Endothelial cell of umbilical vein (primary cell): ENCODE measurements around the gene MARCHF6. TPM values are rescaled to one million over a fixed set of nuclear protein-coding genes. Genes with fewer than 3 reads are reported as not detected.

ENCODE experiments used
- BruUV-seq: library from RNA; stranded (reverse); fragments of 400-500 nt; replicated peaks from 2 replicates; lab custom pipeline; 2021; lab: Mats Ljungman, UMichigan
- CTCF ChIA-PET: fragments of 300-600, 350-600 bp; sonication (Branson Sonifier 250); formaldehyde crosslinking; loops from one replicate; lab custom pipeline; 2021; ENCODE audit warnings: antibody characterized with exemption, inconsistent platforms; lab: Charles Lee
- POLR2A ChIA-PET: fragments of 300-600, 350-600 bp; sonication (Branson Sonifier 250); formaldehyde crosslinking; loops from one replicate; lab custom pipeline; 2021; ENCODE audit warnings: antibody characterized with exemption, inconsistent platforms; lab: Charles Lee
- DNase-seq: peaks from one replicate; pipeline ENCODE4 v3.0.0-alpha.2; 2011; ENCODE audit warnings: low read depth, low spot score
- FAIRE-seq: peaks from 2 replicates; lab custom pipeline; 2011; peaks lifted over from hg19 to GRCh38; lab: Jason Lieb, UNC
- H2AFZ ChIP-seq: 2 replicates; pipeline ENCODE4 v1.6.0; 2012; ENCODE audit warnings: low read depth, low read length, control low read depth, inconsistent platforms
- H3K27ac ChIP-seq: 2 replicates; pipeline ENCODE4 v1.5.1; 2011; ENCODE audit warnings: low read depth, mild to moderate bottlenecking, control low read depth, low read length, moderate library complexity; ENCODE audit not compliant: insufficient read depth
- H3K27me3 ChIP-seq, 2 experiments: 2 replicates each; pipeline versions ENCODE4 v1.6.0 to v1.6.1; 2011; ENCODE audit warnings: low read length in 2 of 2, mixed read lengths in 1 of 2; ENCODE audit not compliant: control insufficient read depth in 2 of 2, insufficient read depth in 2 of 2
- H3K36me3 ChIP-seq, 2 experiments: 2 replicates in 1 of 2; 3 replicates in 1 of 2; pipeline ENCODE4 v1.5.1; 2011; ENCODE audit warnings: low read length in 2 of 2, mild to moderate bottlenecking in 1 of 2, moderate library complexity in 1 of 2; ENCODE audit not compliant: control insufficient read depth in 2 of 2, insufficient read depth in 2 of 2; ENCODE audit errors: extremely low read depth in 1 of 2
- H3K4me1 ChIP-seq: 3 replicates; pipeline ENCODE4 v1.5.1; 2011; ENCODE audit warnings: mild to moderate bottlenecking, low read length; ENCODE audit not compliant: control insufficient read depth, insufficient read depth; ENCODE audit errors: extremely low read depth
- H3K4me2 ChIP-seq: 2 replicates; pipeline ENCODE4 v1.6.1; 2011; ENCODE audit warnings: low read length, control low read depth, mixed read lengths; ENCODE audit not compliant: insufficient read depth
- H3K4me3 ChIP-seq, 3 experiments: fragments of 200-600 bp in 1 of 3; sonication (generic), shearing (Covaris generic) in 1 of 3; replicated peaks in 1 of 3; 2 replicates each; pipeline ENCODE4 v1.5.1; 2011 to 2016; ENCODE audit warnings: control low read depth in 3 of 3, low read length in 3 of 3, mild to moderate bottlenecking in 2 of 3, inconsistent platforms in 1 of 3, low read depth in 1 of 3, moderate library complexity in 1 of 3; ENCODE audit not compliant: insufficient read depth in 1 of 3
- H3K79me2 ChIP-seq: 2 replicates; pipeline ENCODE4 v1.6.0; 2012; ENCODE audit warnings: low read length, inconsistent platforms; ENCODE audit not compliant: control insufficient read depth, insufficient read depth
- H3K9ac ChIP-seq: replicated peaks from 2 replicates; pipeline ENCODE3; 2011; ENCODE audit warnings: low read length, control low read depth; ENCODE audit not compliant: insufficient read depth; ENCODE audit errors: extremely low read depth
- H3K9me1 ChIP-seq: replicated peaks from 3 replicates; pipeline ENCODE4 v1.6.0; 2011; ENCODE audit warnings: mild to moderate bottlenecking, low read length; ENCODE audit not compliant: control insufficient read depth, insufficient read depth; ENCODE audit errors: extremely low read depth
- H3K9me3 ChIP-seq: replicated peaks from 2 replicates; pipeline ENCODE4 v1.5.1; 2012; ENCODE audit warnings: low read length, inconsistent platforms; ENCODE audit not compliant: control insufficient read depth, insufficient read depth
- H4K20me1 ChIP-seq: replicated peaks from 2 replicates; pipeline ENCODE3; 2011; ENCODE audit warnings: mild to moderate bottlenecking, low read length; ENCODE audit not compliant: control insufficient read depth, insufficient read depth; ENCODE audit errors: extremely low read depth
- EZH2 ChIP-seq: IDR thresholded peaks from 2 replicates; pipeline ENCODE4 v1.6.1; 2012; ENCODE audit warnings: borderline replicate concordance, low read depth, mild to moderate bottlenecking, moderate library complexity, low read length, inconsistent platforms; ENCODE audit not compliant: severe bottlenecking
- FOS ChIP-seq: IDR thresholded peaks from 2 replicates; pipeline ENCODE4 v1.6.1; 2011; ENCODE audit warnings: mild to moderate bottlenecking, low read length, moderate library complexity, borderline replicate concordance; ENCODE audit not compliant: insufficient read depth
- GATA2 ChIP-seq: IDR thresholded peaks from 2 replicates; pipeline ENCODE4 v1.7.0; 2011; ENCODE audit warnings: low read depth, mild to moderate bottlenecking, moderate library complexity, mixed read lengths, low read length; ENCODE audit not compliant: insufficient read length, insufficient read depth
- JUN ChIP-seq: IDR thresholded peaks from 2 replicates; pipeline ENCODE4 v1.6.1; 2011; ENCODE audit warnings: borderline replicate concordance, low read depth; ENCODE audit not compliant: insufficient read length, insufficient read depth
- POLR2A ChIP-seq: IDR thresholded peaks from 2 replicates; pipeline ENCODE4 v1.6.1; 2012; ENCODE audit warnings: low read depth, mild to moderate bottlenecking, control low read depth, low read length
- POLR2AphosphoS5 ChIP-seq: IDR thresholded peaks from 2 replicates; pipeline ENCODE4 v1.6.1; 2012; ENCODE audit warnings: low read depth, mild to moderate bottlenecking, control low read depth, low read length, moderate library complexity; ENCODE audit not compliant: insufficient read depth
- dilution Hi-C: fragments of 300-500 bp; cut with MboI; formaldehyde crosslinking; loops from one replicate; pipeline ENCODE4 v1.15.0; 2019; ENCODE audit warnings: low sequenced_read_pairs; ENCODE audit not compliant: extremely low pct_ligation_motif_present
- intact Hi-C: fragments of 100-400 bp; cut with micrococcal nuclease; formaldehyde crosslinking; loops from one replicate; pipeline ENCODE4 v1.10.0; 2022
- polyA plus RNA-seq, 4 experiments: library from polyadenylated mRNA; depleted of rRNA in 3 of 4; stranded (reverse) in 3 of 4; unstranded in 1 of 4; fragments of >200 nt; gene quantifications; 2 replicates each; pipeline versions ENCODE4 v1.2.1 to v1.2.3, GENCODE V29; 2011 to 2012; ENCODE audit warnings: missing spikeins in 1 of 4
- total RNA-seq: library from RNA; stranded (reverse); gene quantifications from 2 replicates; pipeline ENCODE4 v1.2.3, GENCODE V29; 2021
- TF ChIP-seq, protein P1 (sequence below): IDR thresholded peaks from 2 replicates; pipeline ENCODE4 v1.6.1; 2011; ENCODE audit not compliant: insufficient read depth, insufficient read length

Gene MARCHF6
- total and polyA plus RNA-seq, 2 donors (not counting 3 experiments of a cell fraction or from before 2014, with no cell fraction given) = 108 to 112 TPM

DNA sequence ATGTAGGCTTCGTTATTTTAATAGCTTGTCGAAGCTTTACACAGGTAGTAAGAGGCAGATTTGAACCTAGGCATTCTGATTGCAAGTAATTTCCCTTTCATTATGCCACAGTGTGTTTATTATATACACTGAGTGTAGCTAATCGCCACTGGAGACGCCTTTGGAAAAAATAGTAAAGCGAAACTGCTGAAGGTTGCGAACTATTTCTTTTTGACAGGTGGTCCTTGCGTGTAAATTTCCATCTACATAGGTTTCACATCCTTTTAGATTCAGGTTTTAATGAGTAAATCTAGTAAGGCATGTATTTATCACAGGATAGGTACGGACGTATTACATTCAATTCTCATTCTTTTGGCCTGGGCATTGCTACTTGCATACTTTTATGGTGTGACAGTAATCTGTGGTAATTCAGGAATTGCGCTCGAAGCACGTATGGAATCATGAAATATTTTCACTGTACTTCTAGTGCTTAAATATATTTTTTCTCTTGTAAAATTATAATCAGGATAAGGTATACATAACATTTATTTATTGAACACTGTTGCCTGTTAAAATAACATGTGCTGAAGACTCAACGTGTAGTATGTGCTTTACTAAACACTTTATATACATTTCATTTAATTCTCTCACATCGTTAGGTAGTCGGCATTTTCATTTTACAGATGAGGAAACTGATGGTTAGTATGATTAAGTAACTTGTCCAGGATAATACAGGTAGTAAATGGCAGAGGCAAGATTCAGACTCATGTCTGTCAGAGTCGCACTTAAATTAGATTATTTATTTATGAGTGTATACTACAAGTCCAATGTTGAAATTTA, 1.8 kb downstream of the MARCHF6 start:
- Histone ChIP-seq H3K79me2 (peaks cover 67% of the 10 kb centered on the region), H3K9me1 (no peaks in the 10 kb centered on the region), H3K4me2 (peak overlapping the region; percentile 100), H3K9ac (peak overlapping the region; percentile 96), H3K36me3 (no peaks in the 10 kb centered on the region), H3K4me3 (peak overlapping the region; percentile 47 to 94 (median 72)), H3K27ac (peak overlapping the region; percentile 85), H3K27me3 (no peaks in the 10 kb centered on the region), H3K4me1 (peaks cover 17% of the 10 kb centered on the region), H3K9me3 (no peaks in the 10 kb centered on the region), H2AFZ (no peak overlapping the region), H4K20me1 (peaks cover 20% of the 10 kb centered on the region)
- intact Hi-C loops (no loop called here), dilution Hi-C loops (no loop called here)
- TF ChIP-seq JUN (no peak), GATA2 (no peak), POLR2A (no peak), FOS (no peak), EZH2 (no peak), POLR2AphosphoS5 (no peak)
- TF ChIP-seq, protein P1, sequence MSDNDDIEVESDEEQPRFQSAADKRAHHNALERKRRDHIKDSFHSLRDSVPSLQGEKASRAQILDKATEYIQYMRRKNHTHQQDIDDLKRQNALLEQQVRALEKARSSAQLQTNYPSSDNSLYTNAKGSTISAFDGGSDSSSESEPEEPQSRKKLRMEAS = no peak
- no TSS peak for BruUV-seq
- DNase-seq = peak; percentile 61
- ChIA-PET CTCF (interaction anchor here (1.0 to 2.4 kb wide), 3 partner anchors 9 to 71 kb away, joined by 3 to 28 read pairs (median 4); no protein-coding TSS in a partner anchor), POLR2A (no interaction called here)
- peak; percentile 35 for FAIRE-seq
